Testis (tissue), 3 donors: Measurements from ENCODE around the gene CNGB1. TPM values are rescaled to one million over a fixed set of nuclear protein-coding genes. Genes with fewer than 3 reads are reported as not detected.
"Not testable (repeated sequence)": the region's sequence is repeated elsewhere in the genome, so short reads cannot be mapped to it uniquely, and the experiment has no call there.

Experiments
- DNase-seq: peaks from one replicate; pipeline ENCODE4 v3.0.0-alpha.2; 2019
- H3K27ac ChIP-seq, 2 donors: fragments of 200-600 bp; sonication (generic); one replicate each; pipeline ENCODE4 v1.5.1; 2019
- H3K27me3 ChIP-seq: fragments of 200-600 bp; sonication (generic); one replicate; pipeline ENCODE4 v1.5.1; 2019
- H3K36me3 ChIP-seq: fragments of 200-600 bp; sonication (generic); one replicate; pipeline ENCODE4 v1.5.1; 2017; ENCODE audit warnings: low read depth; ENCODE audit errors: missing control alignments
- H3K4me1 ChIP-seq: fragments of 200-600 bp; sonication (generic); one replicate; pipeline ENCODE4 v1.5.1; 2019
- H3K4me3 ChIP-seq, 2 donors: fragments of 200-600 bp; sonication (generic); one replicate each; pipeline ENCODE4 v1.5.1; 2017 to 2019
- H3K9me3 ChIP-seq: fragments of 200-600 bp; sonication (generic); one replicate; pipeline ENCODE4 v1.5.1; 2017
- POLR2A ChIP-seq: fragments of 450-650 bp; IDR thresholded peaks from one replicate; pipeline ENCODE4 v1.6.1; 2017; ENCODE audit warnings: antibody characterized with exemption, mild to moderate bottlenecking, moderate library complexity
- WGBS, 2 donors: methylation state at CpG; one replicate each; pipeline ENCODE4 v1.1.5; 2018; 5-methylcytosine and 5-hydroxymethylcytosine counted together
- intact Hi-C: fragments of 100-400 bp; cut with DNase I; formaldehyde crosslinking; loops from one replicate; pipeline ENCODE4 v1.15.1; 2023; ENCODE audit warnings: low total_unique reads
- polyA plus RNA-seq: library from polyadenylated mRNA; stranded (reverse); fragments of 350-450 nt; fragmentation: Illumina TruSeq; extraction: RNeasy Lipid Tissue Mini Kit (QIAGEN cat#74804); gene quantifications from one replicate; pipeline ENCODE4 v1.2.3, GENCODE V29; 2014; ENCODE audit warnings: low read depth, low replicate concordance; ENCODE audit not compliant: insufficient read depth
- total RNA-seq, 2 donors: library from RNA; depleted of rRNA; stranded (reverse); fragments of >200 nt; gene quantifications; one replicate each; pipeline ENCODE4 v1.2.3, GENCODE V29; 2016
- TF ChIP-seq, protein P1 (sequence below), 3 experiments: fragments of 450-650 bp in 2 of 3; fragments of 200-600 bp in 1 of 3; sonication (generic) in 1 of 3; IDR thresholded peaks; one replicate each; pipeline ENCODE4 v1.5.1; 2016 to 2019; ENCODE audit warnings: antibody characterized with exemption in 3 of 3, mild to moderate bottlenecking in 2 of 3, moderate library complexity in 1 of 3

CNGB1 gene
- total and polyA plus RNA-seq, 3 donors from 2014 or later = 0.76 to 1.2 (median 0.87) TPM

DNA sequence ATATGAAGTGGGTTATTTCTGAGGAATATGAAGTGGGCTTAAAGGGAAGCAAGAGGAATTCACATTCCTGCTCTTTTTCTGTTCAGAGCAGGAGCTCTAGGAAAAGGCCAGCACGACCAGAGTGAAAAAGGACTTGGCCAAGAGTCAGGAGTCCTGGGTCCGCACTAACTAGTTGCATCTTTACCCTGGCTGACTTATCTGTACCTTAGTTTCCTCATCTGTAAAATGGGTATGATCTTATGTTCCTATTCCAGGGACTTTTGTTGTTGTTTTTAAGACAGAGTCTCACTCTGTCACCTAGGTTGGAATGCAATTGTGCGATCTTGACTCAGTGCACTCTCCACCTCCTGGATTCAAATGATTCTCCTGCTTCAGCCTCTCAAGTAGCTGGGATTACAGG, 52.5 kb downstream of the CNGB1 start:
- Histone ChIP-seq H3K4me1 (no peaks in the 10 kb centered on the region), H3K4me3 (no peak overlapping the region), H3K27me3 (no peaks in the 10 kb centered on the region), H3K27ac (no peak overlapping the region), H3K36me3 (no peaks in the 10 kb centered on the region), H3K9me3 (no peaks in the 10 kb centered on the region)
- DNase-seq = no peak
- intact Hi-C loops = no loop called here
- 87 to 91% methylated on average over 3 of the region's 3 CpGs for WGBS, 2 donors
- TF ChIP-seq, protein P1, sequence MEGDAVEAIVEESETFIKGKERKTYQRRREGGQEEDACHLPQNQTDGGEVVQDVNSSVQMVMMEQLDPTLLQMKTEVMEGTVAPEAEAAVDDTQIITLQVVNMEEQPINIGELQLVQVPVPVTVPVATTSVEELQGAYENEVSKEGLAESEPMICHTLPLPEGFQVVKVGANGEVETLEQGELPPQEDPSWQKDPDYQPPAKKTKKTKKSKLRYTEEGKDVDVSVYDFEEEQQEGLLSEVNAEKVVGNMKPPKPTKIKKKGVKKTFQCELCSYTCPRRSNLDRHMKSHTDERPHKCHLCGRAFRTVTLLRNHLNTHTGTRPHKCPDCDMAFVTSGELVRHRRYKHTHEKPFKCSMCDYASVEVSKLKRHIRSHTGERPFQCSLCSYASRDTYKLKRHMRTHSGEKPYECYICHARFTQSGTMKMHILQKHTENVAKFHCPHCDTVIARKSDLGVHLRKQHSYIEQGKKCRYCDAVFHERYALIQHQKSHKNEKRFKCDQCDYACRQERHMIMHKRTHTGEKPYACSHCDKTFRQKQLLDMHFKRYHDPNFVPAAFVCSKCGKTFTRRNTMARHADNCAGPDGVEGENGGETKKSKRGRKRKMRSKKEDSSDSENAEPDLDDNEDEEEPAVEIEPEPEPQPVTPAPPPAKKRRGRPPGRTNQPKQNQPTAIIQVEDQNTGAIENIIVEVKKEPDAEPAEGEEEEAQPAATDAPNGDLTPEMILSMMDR (IDR thresholded peaks at IDR 0.05) = no peak
- no peak for TF ChIP-seq POLR2A

- H3K4me1 ChIP-seq, H3K9me3 ChIP-seq, H3K27ac ChIP-seq, H3K36me3 ChIP-seq, intact Hi-C loops, H3K4me3 ChIP-seq, H3K27me3 ChIP-seq, DNase-seq: not testable (repeated sequence)
These were observed 53.0 kb downstream of the CNGB1 start for GRCh38 chr16:57917929-57918328.

- H3K4me1 ChIP-seq, H3K27me3 ChIP-seq, H3K27ac ChIP-seq, H3K4me3 ChIP-seq, H3K9me3 ChIP-seq, intact Hi-C loops, H3K36me3 ChIP-seq, DNase-seq: not testable (repeated sequence)
- 94 to 97% methylated on average over 2 of the region's 2 CpGs for WGBS, 2 donors
These were observed 53.4 kb downstream of the CNGB1 start for GRCh38 chr16:57917489-57917888.

DNA sequence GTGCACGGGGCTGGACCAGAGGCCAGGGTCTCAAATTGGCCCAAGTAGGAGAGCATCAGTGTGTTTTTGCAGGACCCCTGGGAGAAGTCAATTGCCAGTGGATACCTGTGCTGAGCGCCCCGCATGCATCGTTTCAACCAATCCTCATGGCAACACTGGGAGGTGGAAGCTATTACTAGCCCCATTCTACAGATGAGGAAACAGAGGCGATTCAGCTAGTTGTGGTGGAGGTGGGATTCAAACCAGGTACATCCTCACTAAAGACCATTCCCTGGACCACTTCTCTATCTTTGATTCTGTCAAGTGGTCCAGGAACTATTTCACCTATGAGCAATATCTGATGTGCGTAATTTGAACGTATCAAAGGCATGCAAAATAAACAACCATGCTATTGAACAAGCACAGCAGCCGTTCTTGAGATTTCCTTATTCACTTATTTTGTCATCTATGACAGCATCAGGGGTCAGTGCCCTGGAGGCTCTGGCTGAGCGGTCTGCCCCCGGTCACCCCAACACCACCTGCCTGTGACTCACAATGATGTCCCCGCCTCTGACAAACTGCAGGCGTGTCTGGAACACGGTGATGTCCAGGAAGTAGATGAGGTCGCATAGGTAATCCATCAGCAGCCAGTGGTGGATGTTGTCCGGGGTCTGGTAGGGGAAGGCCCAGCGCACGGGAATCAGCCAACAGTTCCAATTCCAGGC, 54.0 kb downstream of the CNGB1 start:
- H3K4me1 ChIP-seq = no peaks in the 10 kb centered on the region
- no peak overlapping the region for H3K27ac ChIP-seq
- intact Hi-C loops = no loop called here
- 86 to 89% methylated on average over 16 to 17 of the region's 17 CpGs for WGBS, 2 donors
- no peak for DNase-seq
- H3K36me3 ChIP-seq = no peaks in the 10 kb centered on the region
- no peaks in the 10 kb centered on the region for H3K9me3 ChIP-seq
- H3K27me3 ChIP-seq = no peaks in the 10 kb centered on the region
- TF ChIP-seq POLR2A = no peak
- TF ChIP-seq, protein P1 (IDR thresholded peaks at IDR 0.05) = no peak
- H3K4me3 ChIP-seq = no peak overlapping the region

DNA sequence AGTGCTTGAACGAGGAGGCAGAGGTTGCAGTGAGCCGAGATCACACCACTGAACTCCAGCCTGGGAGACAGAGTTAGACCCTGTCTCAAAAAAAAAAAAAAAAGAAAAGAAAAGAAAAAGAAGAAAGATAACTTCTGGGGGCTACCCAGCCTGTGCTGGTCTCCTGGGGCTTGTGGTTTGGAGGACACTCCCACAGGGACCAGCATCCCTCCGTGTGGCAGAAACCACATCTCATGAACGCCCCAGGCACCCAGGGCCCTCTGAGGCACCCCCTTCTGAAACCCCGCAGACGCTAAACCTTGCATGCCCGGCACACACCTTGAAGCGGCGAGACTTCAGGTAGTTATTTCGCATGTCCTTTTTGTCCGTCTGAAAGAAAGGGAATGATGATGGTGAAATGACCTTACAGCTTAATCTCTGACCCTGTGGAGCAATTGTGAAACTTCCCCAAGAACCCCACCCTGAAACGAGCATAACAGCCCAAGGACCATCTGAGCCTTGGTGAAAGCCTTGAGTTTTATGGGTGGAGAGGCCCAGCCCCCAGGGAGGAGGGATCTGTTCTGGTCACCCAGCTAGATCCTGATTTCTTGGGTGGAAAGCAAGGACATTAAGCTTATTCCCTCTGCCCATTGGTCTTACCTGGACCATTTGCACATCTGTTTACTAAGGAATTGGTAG, 55.0 kb downstream of the CNGB1 start:
- H3K4me3 ChIP-seq = no peak overlapping the region
- TF ChIP-seq, protein P1 (IDR thresholded peaks at IDR 0.05) = no peak
- no peak for TF ChIP-seq POLR2A
- no peaks in the 10 kb centered on the region for H3K9me3 ChIP-seq
- no peaks in the 10 kb centered on the region for H3K4me1 ChIP-seq
- 83 to 88% methylated on average over 12 of the region's 12 CpGs for WGBS, 2 donors
- H3K36me3 ChIP-seq = no peaks in the 10 kb centered on the region
- no peak overlapping the region for H3K27ac ChIP-seq
- intact Hi-C loops = no loop called here
- no peak for DNase-seq
- H3K27me3 ChIP-seq = no peaks in the 10 kb centered on the region

DNA sequence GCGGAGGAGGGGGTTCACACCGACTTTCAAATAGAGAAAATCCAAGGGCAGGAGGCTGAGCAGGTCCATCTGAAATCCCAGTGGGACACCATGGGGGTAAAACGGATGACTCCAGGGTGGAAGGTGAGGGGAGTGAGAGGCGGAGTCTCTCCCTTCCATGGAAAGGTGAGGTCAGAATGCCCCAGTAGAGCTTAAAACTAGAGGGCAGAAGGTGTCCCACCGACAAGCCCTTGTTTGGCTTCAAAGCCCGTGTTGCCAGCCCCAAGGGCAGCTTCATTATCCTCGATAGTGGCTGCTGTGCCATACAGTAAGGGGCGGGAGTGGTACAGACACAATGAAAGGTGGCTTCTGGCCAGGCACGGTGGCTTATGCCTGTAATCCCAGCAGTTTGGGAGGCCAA, 55.7 kb downstream of the CNGB1 start:
- DNase-seq = no peak
- WGBS, 2 donors = 71 to 74% methylated on average over 9 of the region's 9 CpGs
- Histone ChIP-seq H3K27me3 (no peaks in the 10 kb centered on the region), H3K27ac (no peak overlapping the region), H3K36me3 (no peaks in the 10 kb centered on the region), H3K4me1 (no peaks in the 10 kb centered on the region), H3K4me3 (no peak overlapping the region), H3K9me3 (no peaks in the 10 kb centered on the region)
- TF ChIP-seq, protein P1 (IDR thresholded peaks at IDR 0.05) = no peak
- no peak for TF ChIP-seq POLR2A
- intact Hi-C loops = no loop called here
